ENCODE results near the gene NEMP2.
A peak's percentile ranks its signal among the peaks of the same experiment; 100 is the strongest.

The NEMP2 gene

GRCh38 chr2:190546734-190547133 is 12.2 kb upstream of the NEMP2 start:
- intact Hi-C loops (cut with DNase I; ENCODE audit: low total_unique reads): no loop called here
- Histone ChIP-seq H3K36me3 (peaks cover 0 to 1% (median 0%) of the 10 kb centered on the region in 3 donors), H3K27ac (peak overlapping the region; percentile 58 to 82), H3K4me1 (peaks cover 0 to 26% (median 0%) of the 10 kb centered on the region in 4 donors), H3K9me3 (peaks cover 0 to 7% (median 3%) of the 10 kb centered on the region in 3 donors), H3K4me3 (no peak overlapping the region), H3K27me3 (no peaks in the 10 kb centered on the region)
- no peak for TF ChIP-seq CTCF (IDR thresholded peaks at IDR 0.05)
- DNase-seq: no peak

DNA sequence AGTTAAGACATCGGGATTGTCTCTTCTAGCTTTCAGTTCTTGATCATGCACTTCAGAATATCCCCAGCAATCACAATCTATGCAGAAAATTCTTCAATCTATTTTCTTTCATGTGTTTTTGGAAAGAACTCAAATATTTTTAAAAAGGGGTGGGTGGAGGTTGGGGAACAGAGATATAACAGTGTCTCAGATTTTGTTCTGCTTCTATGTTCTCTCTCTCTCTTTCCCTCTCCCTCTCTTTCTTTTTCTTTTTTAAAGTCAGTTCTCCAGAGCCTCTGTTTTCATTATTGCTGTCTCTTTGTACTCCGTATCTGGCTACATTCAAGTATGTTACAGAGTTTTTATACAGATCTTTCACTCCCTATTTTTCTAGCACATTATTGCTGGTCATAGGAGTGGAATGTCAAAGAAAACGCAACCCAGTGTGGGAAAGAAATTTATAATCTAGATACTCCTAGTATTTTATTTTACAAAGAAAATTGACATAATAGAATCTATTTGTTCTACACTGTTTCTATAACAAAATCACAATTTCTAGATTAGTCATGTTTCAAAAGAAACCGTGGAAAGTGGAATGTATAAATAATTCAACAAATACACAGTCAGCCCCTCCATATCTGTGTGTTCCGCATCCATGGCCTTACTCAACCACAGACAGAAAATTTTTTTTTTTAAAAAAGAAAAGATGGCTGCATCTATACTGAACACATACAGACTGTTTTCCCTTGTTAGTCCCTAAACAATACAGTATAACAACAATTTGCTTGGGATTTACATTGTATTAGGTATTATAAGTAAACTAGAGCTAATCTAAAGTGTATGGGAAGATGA is 11.2 kb upstream of the NEMP2 start:
- H3K9me3 ChIP-seq: peaks cover 0 to 15% (median 6%) of the 10 kb centered on the region in 3 donors
- peak overlapping the region; percentile 58 to 82 for H3K27ac ChIP-seq
- DNase-seq: no peak
- no peaks in the 10 kb centered on the region for H3K27me3 ChIP-seq
- intact Hi-C loops (cut with DNase I; ENCODE audit: low total_unique reads): no loop called here
- peaks cover 0 to 4% (median 0%) of the 10 kb centered on the region in 3 donors for H3K36me3 ChIP-seq
- TF ChIP-seq CTCF (IDR thresholded peaks at IDR 0.05): no peak
- peaks cover 0 to 26% (median 0%) of the 10 kb centered on the region in 4 donors for H3K4me1 ChIP-seq
- peak overlapping the region; percentile 39 to 42 for H3K4me3 ChIP-seq

DNA sequence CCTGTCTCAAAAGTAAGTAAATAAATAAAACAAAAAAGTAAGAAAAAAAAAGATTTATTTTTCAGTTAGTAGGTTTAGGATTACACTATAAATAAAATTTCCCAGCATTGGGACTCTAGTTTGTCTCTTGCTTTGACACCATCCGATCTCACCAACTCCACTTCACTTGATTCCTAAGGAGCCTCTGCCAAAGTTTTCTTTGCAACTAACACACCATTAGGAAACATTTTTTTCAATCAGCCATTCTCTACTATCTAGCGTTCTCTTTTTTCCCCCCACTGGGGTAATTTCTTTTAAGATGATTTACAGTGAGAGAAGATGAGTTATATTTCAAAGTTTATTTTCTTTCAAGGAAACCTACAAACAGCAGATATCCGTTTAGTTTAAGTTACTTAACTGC is 10.6 kb upstream of the NEMP2 start:
- Histone ChIP-seq H3K4me1 (peaks cover 0 to 26% (median 0%) of the 10 kb centered on the region in 4 donors), H3K4me3 (peak overlapping the region; percentile 39 to 42), H3K27ac (peak overlapping the region; percentile 58 to 82), H3K36me3 (peaks cover 0 to 8% (median 0%) of the 10 kb centered on the region in 3 donors), H3K27me3 (no peaks in the 10 kb centered on the region), H3K9me3 (peaks cover 0 to 21% (median 10%) of the 10 kb centered on the region in 3 donors)
- no peak for TF ChIP-seq CTCF (IDR thresholded peaks at IDR 0.05)
- intact Hi-C loops (cut with DNase I; ENCODE audit: low total_unique reads): no loop called here
- DNase-seq: no peak

DNA sequence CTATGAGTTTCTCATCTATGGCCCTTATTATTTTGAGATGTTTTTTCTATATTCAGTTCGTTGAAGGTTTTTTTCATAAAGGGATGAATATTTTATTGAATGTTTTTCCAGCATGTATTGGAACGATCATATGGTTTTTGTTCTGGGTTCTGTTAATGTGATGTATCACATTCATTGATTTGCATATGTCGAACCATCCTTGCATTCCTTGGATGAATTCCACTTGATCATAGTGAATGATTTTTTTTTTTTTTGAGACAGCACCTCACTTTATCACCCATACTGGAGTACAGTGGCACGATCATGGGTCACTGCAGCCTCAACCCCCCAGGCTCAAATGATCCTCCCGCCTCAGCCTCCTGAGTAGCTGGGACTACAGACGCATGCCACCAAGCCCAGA is 5.5 kb upstream of the NEMP2 start:
- TF ChIP-seq CTCF (IDR thresholded peaks at IDR 0.05): no peak
- intact Hi-C loops (cut with DNase I; ENCODE audit: low total_unique reads): loop anchor here (5.0 kb wide), 1 partner anchor 47 kb away; no protein-coding TSS in a partner anchor
- Histone ChIP-seq H3K27me3 (no peaks in the 10 kb centered on the region), H3K27ac (no peak overlapping the region), H3K9me3 (peaks cover 0 to 40% (median 27%) of the 10 kb centered on the region in 3 donors), H3K4me1 (peaks cover 0 to 22% (median 5%) of the 10 kb centered on the region in 4 donors), H3K4me3 (no peak overlapping the region), H3K36me3 (peaks cover 0 to 8% (median 0%) of the 10 kb centered on the region in 3 donors)
- no peak for DNase-seq

DNA sequence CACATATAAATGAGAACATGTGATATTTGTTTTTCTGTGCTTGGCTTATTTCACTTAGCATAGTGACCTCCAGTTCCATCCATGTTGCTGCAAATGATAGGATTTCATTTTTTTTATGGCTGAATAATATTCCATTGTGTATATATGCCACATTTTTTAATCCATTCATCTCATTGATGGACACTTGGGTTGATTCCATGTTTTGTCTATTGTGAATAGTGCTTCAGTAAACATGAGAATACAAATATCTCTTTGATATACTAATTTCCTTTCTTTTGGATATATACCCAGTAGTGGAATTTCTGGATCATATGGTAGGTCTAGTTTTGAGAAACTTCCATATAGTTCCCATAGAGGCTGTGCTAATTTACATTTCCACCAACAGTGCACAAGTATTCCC is 3.7 kb upstream of the NEMP2 start:
- H3K9me3 ChIP-seq: peaks cover 0 to 40% (median 27%) of the 10 kb centered on the region in 3 donors
- peak overlapping the region in 1 of 2 donors; percentile 96 for H3K27ac ChIP-seq
- no peak for DNase-seq
- H3K36me3 ChIP-seq: peaks cover 0 to 8% (median 0%) of the 10 kb centered on the region in 3 donors
- intact Hi-C loops (cut with DNase I; ENCODE audit: low total_unique reads): loop anchor here (5.0 kb wide), 1 partner anchor 109 kb away; the partner anchor contains the start of gene NAB1
- no peaks in the 10 kb centered on the region for H3K27me3 ChIP-seq
- H3K4me1 ChIP-seq: peaks cover 0 to 20% (median 10%) of the 10 kb centered on the region in 4 donors
- no peak for TF ChIP-seq CTCF (IDR thresholded peaks at IDR 0.05)
- no peak overlapping the region for H3K4me3 ChIP-seq
